NCI-H82 treated with DMSO at 0.1 percent for 48 hours (cell line): ENCODE results near the gene CBL.
"Not testable (repeated sequence)": the region's sequence is repeated elsewhere in the genome, so short reads cannot be mapped to it uniquely, and the experiment has no call there.

Experiments used
- DNase-seq: peaks from one replicate; lab custom pipeline; 2025; ENCODE audit not compliant: unreplicated experiment; lab: John Stamatoyannopoulos, UW

CBL gene

DNA sequence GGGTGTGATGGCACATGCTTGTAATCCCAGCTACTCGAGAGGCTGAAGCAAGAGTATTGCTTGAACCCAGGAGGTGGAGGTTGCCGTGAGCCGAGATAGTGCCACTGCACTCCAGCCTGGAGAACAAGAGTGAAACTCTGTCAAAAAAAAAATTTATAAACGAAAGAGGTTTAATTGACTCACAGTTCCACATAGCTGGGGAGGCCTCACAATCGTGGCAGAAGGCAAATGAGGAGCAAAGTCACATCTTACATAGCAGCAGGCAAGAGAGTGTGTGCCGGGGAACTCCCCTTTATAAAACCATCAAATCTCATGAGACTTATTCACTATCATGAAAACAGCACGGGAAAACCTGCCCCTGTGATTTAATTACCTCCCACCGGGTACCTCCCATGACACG, 21.7 kb upstream of the CBL start:
- DNase-seq = not testable (repeated sequence)

DNA sequence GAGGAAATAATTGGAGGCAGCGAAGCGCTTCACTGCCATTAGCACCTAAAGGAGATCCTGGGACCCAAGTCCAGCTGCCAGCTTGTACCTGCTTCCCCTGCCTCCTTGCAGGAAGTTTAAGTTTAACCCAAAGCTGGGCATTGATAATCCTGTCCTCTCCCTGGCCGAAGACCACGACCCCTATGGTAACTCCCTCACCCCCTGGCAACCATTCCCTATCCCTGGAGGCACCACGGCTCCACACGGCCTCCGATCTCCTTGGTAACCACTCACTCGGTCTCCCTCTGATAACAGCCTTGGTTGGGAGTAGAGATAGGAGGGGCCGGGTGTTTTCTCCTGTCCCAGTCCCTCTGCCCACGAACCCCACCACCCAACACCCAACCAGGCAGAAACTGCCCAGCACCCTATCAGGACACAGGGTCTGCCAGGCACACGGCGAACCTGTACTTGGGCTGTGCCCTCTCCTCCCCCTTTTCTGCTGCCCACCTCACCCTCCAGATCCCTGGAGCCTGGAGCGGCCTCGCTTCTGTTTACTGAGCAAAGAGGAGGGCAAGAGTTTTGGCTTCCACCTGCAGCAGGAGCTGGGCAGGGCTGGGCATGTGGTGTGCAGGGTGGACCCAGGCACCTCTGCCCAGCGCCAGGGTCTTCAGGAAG, 20.0 kb upstream of the CBL start:
- DNase-seq = no peak

DNA sequence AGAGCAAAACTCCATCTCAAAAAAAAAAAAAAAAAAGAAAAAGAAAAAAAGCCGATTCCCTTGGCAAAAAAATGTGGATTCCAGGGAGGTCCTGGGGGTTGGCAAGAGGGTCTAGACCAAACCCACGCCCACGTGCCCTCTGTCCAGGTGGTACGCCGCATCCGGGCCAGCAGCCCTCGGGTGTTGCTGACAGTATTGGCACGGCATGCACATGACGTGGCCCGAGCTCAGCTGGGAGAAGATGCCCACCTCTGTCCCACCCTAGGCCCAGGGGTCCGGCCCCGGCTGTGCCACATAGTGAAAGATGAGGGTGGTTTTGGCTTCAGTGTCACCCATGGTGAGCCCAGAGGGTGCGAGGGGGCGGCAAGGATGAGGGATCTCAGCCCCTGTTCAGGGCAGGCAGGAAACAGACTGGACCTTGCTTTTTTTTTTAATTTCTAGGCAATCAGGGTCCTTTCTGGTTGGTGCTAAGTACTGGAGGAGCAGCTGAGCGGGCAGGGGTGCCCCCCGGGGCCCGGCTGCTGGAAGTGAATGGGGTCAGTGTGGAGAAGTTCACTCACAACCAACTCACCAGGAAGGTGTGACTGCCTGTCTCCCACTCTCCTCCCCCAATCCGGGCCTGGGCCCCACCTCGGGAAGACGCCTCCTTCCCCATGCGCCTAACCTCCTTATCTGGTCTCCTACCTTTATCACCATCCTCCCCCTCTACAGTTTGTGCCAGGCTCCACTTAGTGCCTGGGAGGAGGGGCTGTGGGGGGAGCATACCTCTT, 18.8 kb upstream of the CBL start:
- no peak for DNase-seq

DNA sequence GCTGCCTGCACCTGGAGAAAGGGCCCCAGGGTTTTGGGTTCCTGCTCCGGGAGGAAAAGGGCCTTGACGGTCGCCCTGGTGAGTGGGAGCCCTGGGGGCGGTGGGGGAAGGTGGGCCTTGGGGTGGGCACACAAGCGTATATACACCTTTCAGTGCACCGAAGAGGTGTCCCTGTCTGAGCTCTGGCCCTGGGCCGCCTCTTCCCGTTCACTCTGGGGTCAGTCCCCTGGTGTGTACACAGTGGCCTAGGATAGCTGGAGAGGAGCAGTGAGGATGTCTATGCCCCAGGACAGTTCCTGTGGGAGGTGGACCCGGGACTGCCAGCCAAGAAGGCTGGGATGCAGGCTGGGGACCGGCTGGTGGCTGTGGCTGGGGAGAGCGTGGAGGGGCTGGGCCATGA, 18.1 kb upstream of the CBL start:
- DNase-seq = no peak

DNA sequence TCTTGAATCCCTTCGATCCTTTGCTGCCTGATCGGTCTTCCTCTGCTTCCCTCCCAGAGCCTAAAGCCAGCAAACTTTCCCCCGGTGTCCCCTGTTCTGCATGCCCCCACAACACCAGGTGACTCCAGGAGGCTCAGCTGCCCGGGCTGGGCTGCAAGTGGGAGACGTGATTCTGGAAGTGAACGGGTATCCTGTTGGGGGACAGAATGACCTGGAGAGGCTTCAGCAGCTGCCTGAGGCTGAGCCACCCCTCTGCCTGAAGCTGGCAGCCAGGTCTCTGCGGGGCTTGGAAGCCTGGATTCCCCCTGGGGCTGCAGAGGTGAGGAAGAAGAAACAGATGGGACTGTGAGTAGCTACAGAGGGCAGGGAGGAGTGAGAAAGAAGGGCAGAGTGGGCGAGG, 17.3 kb upstream of the CBL start:
- no peak for DNase-seq

DNA sequence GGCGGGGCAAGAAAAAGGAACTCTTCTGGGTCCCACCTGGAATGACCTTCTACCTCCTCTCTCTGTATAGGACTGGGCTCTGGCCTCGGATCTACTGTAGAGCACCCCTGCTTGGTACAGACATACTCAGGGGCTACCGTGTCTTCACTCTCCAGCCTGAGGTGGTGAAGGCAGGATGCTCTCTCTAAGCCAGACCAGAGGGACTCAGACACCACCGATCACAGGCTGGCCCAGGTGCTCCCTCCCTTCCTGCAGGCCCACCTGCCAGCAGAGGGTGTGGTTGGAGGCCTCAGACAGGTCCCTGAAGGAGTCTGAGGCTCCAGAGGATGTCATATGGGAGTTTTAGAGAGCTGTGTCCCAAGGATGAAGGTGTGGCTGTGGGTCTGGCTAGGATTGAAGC, 16.7 kb upstream of the CBL start:
- DNase-seq = no peak

DNA sequence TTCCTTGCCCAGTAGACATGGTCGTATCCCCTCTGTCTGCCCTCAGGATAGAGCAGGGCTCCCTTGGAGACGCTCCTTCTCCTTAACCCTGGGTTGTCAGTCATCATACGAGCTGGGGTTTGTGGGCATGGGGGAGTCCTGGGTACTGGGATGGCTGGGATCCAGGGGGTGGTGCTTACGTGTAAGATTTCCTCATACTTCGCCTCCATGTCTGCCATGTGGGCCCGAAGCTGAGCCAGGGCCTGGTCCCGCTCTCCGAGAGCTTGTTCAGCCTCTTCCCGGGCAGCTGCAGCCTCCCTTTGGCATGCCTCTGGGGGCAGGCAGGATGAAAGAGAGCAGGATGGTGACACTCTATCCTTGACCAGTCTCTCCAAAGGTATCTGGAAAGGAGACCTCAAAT, 15.6 kb upstream of the CBL start:
- no peak for DNase-seq

DNA sequence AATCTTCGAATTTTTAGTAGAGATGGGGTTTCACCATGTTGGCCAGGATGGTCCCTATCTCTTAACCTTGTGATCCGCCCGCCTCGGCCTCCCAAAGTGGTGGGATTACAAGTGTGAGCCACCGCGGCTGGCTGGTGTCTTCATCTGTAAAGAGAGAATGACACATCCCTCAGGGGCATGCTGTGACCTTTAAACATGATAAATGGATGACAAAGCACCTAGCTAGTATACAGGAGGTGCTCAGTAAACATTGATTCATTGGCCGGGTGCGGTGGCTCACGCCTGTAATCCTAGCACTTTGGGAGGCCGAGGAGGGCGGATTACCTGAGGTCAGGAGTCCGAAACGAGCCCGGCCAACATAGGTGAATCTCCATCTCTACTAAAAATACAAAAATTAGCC, 14.9 kb upstream of the CBL start:
- DNase-seq = not testable (repeated sequence)

DNA sequence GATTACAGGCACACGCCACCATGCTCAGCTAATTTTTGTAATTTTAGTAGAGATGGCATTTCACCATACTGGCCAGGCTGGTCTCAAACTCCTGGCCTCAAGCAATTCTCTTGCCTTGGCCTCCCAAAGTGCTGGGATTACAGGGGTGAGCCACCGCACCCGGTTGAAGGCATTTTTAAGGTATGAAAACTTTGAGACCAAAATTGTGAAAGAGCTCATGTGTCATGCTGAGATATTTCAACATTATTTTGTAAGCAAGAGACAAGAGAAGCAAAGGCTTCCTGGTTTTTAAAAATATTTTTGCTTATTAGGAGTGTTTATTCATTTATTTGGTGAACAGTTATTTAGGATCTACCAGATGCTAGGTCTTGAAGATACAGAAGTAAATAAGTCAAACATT, 14.0 kb upstream of the CBL start:
- DNase-seq = no peak

DNA sequence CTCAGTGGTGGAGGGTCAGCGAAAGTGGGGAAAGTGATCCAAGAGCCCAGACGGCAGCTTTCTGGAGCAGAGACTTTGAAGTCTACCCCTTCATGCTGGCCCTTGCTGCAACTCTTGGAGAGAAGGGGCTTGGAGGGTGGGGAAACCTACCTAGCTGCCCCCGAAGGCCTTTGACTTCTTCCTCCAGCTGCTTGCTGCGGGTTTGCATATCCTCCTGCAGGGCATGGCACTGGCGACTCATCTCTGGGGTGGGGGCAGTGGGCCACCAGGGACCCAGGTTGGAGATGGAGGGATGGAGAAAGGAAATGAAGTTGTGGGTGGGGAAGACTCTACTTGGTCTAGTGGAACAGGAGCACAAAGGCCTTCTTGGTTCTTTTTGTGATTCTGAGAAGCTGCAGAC, 13.1 kb upstream of the CBL start:
- DNase-seq = no peak

DNA sequence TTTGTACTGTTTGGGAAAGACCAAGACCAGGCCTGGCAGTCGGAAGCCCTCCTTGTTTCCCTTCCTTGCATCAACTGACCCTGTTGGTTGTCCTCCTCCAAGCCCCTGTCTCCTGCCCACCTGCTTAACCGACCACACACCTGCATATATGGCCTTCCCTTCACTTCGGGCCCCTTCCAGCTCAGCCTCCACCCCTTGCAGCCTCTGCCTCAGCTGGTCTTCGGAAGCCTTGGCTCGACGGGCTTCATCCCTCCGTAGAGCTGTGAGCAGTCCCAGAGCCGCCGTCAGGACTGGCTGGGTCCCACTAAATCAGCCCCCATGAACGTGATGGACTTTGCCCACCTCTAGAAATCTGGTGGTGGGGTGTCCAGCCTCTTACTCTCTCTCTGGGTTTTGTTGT, 12.5 kb upstream of the CBL start:
- DNase-seq = no peak

DNA sequence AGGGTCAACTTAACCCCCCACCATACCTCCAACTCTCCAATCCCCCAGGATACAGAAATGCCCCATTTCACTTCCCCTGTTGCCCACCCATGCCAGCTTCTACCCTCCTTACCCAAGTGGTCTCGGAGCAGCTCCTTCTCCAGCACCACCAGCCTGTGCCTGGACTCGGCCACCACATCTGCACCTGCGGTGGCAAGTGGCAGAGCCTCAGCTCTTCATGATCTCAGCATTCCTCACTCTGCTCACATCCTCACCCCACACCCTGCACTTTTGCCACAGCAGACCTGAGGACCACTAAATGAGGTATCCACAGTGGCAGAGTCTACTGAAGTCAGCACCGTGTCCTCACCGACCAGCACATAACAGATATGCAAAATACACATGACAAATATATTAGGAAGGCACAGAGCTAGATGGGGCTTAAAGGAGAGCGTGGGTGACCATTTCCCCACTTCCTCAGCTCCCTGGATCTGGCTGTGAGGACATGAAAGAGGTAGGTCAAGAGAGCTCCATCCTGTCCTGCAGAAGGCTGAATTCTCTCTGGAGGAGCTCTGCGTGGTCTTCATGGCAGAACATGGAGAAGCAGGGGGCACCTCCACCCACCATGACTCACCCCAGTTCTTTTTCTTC, 11.2 kb upstream of the CBL start:
- DNase-seq = no peak

DNA sequence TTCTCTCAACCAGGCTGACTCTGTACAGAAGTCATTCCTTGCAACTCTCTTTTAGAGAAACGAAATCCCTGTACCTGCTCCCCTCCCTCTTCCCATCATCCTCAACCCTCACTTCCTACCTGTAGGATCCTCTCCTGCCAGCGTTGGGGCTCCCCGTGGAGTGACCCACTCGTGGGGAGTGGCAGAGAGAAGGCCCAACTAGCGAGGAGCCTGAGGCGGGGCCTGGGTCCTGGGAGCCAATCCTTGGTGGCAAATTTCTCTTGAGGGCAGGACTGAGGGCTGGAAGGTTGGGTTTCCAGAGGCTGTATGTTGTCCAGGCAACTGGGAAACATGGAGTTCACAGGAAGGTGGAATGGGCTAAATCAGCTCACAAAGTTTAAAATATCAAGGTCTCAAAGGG, 10.5 kb upstream of the CBL start:
- no peak for DNase-seq

DNA sequence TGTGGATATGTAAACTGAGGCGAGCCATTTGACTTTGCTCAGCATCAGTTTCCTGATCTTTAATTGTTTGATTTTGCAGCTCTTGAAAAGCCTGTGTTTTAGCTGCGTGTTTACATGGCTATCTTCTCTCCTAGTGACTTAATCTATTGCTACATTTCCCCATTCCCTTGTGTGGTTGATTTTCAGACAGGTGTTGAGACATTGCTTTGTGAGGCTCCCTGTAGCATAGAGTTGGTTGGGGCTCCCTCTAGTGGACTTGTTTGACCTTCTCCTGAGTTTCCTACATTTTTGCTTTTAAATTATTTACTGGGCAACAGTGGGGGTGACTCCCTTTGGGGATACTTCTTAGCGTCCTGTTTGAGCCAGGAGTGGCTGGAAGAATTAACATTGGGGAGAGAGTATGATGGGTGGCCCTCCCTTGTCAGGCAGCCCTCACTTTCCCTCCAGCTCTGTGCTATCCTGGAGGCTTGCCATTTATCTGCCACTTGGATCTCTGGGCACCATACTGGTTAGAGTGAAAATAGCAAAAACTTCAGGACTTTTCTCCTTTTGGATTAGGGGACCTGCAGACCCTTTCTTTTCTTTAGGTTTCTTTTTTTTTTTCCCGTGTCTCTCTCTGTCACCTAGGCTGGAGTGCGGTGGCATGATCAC, 9.2 kb upstream of the CBL start:
- peak; percentile 72 for DNase-seq

DNA sequence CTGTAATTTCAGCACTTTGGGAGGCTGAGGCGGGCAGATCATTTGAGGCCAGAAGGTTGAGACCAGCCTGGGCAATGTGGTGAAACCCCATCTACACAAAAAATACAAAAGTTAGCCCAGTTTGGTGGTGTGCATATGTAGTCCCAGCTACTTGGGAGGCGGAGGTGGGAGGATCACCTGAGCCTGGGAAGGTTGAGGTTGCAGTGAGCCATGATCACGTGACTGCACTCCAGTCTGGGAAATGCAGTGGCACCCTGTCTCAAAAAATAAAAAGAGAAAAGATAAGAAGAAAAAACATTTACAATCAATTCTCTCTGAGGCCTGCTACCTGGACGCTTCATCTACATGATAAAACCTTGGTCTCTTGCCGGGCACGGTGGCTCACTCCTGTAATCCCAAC, 7.2 kb upstream of the CBL start:
- DNase-seq = no peak

DNA sequence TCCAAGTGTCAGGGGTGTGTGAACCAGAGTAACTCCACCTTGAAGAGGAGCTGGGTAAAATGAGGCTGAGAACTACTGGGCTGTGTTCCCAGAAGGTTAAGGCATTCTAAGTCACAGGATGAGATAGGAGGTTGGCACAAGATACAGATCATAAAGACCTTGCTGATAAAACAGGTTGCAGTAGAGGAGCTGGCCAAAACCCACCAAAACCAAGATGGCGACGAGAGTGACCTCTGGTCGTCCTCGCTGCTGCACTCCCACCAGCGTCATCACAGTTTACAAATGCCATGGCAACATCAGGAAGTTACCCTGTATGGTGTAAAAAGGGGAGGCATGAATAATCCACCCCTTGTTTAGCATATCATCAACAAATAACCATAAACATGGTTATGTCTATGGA, 4.9 kb upstream of the CBL start:
- not testable (repeated sequence) for DNase-seq

DNA sequence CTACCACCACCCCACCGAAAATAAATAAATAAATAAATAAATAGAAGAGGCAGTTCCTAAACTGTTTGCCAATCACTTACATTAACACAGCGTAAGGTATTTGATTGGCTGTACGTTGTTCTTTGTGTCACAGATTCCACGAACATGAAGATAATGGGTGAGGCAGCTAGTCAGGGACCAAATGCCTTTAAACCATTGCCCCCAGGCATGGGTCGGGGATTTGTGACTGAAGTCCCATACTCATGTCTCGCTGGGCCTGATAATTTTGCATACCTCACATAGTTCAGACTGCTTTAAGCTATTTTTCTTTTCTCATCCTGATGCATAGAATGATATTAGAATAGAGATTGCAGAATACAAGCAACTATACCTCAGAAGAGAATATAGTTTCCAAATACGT, 3.6 kb upstream of the CBL start:
- no peak for DNase-seq

DNA sequence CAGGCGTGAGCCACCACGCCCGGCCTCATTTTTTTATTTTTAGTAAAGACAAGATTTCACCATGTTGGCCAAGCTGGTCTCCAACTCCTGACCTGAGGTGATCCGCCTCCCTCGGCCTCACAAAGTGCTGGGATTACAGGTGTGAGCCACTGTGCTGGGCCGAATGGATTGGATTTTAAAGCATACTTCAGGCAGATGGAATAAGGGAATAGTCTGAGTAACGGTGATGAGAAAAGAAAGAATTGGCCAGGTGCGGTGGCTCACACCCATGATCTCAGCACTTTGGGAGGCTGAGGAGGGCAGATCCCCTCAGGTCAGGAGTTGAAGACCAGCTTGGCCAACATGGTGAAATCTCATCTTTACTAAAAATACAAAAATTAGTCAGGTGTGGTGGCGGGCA, 2.1 kb upstream of the CBL start:
- no peak for DNase-seq

DNA sequence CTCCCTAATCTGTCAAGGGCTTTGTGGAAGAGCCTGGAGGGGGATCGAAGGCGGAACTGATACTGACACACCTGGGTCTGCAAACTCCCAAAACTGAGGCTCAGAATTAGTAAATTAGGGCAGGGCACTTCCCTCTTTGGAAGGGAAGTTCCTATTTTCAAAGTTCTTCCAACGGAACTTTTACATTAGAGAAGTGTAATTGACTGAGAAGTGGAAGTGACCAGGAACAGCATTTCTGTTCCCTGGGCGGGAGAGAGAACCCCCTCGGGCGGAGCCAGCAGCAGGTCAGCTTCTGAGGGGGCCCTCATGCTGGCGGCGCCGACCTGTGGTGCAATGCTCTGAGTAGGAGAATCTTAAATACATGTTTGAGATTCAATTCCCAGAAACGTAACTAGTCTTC, 1.1 kb upstream of the CBL start:
- no peak for DNase-seq

DNA sequence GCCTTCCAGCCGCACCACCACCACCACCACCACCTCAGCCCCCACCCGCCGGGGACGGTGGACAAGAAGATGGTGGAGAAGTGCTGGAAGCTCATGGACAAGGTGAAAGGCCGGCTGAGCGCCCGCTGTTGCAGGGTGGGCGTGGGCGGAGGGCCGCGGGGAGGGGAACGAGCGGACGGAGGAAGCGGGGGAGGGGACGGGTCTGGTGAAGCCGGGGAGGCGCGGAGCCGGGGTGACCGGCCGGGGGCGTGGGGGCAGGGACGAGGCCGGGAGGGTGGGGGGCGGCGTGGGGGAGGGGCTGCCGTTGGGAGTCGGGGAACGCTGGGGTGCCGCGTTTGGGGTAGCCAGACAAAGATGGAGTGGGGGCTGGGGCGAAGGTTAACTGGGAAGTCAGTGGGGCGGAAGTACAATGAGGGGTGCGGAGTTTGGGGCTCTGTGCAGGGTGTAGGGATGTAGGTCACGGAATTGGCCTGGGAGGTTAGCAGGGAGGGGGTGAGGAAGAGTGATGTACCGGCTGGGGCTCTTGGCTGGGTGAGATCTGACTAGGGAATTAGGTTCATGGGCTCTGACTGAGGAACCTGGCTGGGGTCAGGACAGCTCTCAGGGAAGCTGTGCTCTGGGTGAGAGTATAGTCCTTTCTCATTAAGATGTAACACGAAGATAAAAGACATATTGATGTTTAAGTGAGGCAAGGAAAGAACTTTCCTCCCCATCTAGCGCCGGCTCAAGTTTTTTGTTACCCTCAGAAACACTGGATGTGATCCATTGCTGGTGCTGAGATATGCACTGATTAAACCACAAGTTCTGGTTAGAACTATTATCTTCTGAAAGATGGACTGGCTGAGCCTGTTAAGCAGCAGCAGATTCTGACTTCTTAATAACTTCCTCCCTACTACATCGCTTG, 624 bp downstream of the CBL start:
- no peak for DNase-seq

DNA sequence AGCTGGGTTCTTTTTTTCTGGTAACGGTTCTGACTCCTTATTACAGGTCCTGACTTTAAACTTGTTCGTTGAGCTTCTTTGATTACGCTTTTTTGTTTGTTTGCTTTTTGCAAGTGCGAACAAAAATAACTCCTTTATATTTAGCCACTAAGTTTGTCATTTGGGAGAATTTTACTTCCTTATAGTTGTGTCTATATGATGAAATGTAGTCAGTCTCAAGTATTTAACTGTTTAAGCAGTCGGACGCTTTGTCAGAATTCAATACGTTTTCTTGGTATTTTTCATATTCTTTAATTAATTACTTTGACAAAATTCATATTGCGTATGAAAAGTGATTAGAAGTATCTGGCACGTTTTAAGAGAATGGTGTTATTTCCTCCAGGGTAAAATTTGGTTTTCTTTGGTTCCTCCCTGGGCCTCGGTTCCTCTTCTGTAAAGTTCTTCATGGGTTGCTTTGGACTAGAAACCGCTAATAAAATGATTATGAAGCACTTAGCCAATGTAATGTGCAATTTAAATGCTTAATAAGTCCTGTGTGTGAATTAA, 1.3 kb downstream of the CBL start:
- DNase-seq = no peak
